GM18861 (cell line): Measurements from ENCODE around the gene POLR3C.
"Not testable (repeated sequence)": the region's sequence is repeated elsewhere in the genome, so short reads cannot be mapped to it uniquely, and the experiment has no call there.

Experiments used
- ATAC-seq: cut with Tn5 transposase; IDR thresholded peaks from one replicate; pipeline ENCODE4 v1.9.1; 2021; ENCODE audit not compliant: unreplicated experiment

Gene POLR3C, protein sequence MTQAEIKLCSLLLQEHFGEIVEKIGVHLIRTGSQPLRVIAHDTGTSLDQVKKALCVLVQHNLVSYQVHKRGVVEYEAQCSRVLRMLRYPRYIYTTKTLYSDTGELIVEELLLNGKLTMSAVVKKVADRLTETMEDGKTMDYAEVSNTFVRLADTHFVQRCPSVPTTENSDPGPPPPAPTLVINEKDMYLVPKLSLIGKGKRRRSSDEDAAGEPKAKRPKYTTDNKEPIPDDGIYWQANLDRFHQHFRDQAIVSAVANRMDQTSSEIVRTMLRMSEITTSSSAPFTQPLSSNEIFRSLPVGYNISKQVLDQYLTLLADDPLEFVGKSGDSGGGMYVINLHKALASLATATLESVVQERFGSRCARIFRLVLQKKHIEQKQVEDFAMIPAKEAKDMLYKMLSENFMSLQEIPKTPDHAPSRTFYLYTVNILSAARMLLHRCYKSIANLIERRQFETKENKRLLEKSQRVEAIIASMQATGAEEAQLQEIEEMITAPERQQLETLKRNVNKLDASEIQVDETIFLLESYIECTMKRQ

DNA sequence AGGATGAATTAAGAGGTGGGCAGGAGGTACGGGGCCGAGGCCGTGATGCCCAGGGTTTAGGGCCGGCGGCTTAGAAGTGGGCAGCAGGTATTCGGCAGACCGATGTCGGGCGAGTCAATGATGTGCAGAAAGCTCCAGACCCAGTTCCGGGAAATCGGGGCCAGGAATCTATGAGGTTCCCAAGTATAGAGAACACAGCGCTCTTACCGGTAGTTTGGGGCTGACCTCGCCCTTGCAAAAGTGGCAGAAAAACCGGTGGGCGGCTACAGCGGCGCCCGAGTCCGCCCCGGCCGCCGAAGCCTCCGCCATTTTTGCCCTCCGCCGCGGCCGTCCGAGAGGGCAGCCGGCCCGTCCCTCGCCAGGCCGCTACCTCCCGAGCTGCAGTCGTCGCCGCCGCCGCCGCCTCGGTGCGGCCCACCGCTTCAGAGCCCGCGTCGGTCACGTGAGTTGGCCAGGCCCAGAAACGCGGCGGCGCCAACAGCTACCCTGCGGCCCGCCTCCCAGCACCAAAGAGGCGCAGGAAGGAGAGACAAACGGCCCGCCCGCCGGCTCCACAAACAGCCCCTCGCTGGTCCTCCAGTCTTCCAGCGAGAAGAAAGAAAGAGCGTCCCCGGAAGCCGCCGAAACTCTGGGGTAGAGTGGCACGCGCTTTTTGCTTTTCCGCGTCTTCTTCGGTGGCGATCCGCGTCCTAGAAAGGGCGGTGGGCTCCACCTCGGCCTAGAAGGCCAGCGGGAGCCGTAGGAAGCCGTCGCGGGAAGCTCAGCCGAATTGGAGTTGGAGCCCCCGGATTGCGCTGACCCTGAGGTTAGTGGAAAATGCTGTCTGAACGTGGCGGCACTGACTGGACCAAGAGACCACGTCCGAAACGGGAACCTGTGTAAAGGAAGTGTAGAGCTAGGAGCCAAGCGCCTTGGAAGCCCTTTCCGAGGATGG lies at the start of gene POLR3C, which contains the start of gene RNF115:
Gene POLR3C, plus strand, starts transcription at position 636 of the 934 bp plus-strand sequence. CDS start 1,577 bp downstream, outside the sequence.
Gene RNF115, minus strand, starts transcription at position 531 of the 934 bp plus-strand sequence. Its CDS starts 222 bp downstream, at position 309.
- ATAC-seq = peak; percentile 78

DNA sequence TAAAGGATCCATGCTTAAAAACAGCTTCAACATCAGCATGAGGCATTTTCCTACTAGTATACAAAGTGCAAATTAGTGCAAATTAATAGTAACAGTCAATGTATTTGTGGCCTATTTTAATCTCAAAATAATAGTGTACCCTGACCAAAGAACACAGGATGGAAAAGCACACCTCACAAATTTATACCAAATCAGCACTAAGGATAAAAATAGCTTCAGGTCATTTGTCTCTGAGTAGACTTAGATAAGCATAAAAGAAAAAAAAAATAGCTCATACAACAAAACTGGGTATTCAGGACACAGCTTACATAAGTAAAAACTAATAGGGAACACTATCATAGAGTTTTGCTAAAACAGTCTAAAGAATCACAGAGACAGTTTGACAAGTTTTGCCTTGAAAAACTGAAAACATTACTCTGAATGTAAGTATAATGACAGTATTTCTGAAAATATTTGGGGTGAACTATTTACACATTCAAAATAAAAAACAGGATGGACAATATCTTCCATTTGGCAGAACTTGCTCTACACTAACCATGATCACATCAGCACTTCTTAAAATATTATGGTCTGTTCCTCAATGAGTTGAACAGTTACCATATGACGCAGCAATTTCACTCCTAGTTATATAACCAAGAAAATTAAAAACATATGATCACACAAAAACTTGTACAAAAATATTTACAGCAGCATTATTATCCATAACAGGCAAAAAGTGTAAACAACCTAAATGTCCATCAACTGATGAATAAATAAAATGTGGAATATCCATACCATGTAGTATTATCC lies 46.4 kb upstream of the POLR3C start:
- no peak for ATAC-seq

DNA sequence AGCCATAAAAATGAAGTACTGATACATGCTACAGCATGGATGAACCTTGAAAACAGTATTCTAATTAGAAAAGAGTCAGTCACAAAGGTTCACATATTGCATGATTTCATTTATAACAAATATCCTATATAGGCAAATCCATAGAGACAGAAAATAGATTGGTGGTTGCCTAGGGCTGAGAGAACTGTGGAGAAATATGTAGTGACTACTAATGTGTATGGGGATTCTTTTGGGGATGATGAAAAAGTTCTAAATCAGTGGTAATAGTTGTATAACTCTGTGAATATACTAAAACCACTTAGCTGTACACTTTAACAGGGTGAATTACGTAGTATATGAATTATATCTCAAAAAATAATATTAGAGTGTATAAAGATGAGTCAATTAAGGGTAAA lies 45.9 kb upstream of the POLR3C start:
- ATAC-seq = no peak

DNA sequence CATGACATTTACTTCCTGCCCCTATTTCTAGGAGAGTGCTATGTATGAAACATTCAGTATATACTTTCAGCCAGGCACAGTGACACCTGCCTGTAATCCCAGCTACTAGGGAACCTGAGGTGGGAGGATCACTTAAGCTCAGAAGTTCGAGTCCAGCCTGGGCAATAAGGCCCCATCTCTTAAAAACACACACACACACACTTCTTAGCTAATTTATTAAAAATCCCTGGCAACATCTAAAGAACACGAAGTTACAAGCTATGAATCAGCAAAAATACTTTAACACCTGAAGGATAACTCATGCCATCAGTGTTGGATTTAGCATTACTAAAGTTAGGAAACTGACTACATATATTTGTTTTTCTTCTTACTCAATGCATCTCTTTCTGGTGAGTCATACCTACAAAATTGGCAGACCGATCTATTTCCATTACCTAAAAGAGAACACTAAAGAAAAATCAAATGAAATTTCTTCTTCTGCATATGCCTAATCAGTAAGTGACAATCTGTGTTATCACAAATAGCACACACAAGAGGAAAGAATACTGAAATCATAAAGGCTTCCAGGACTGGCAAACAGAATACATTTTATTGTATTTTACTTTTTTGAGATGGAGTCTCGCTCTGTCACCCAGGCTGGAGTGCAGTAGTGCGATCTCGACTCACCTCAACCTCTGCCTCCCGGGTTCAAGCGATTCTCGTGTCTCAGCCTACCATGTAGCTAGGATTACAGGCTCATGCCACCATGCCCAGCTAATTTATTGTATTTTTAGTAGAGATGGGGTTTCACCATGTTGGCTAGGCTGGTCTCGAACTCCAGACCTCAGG lies 41.5 kb upstream of the POLR3C start:
- no peak for ATAC-seq

DNA sequence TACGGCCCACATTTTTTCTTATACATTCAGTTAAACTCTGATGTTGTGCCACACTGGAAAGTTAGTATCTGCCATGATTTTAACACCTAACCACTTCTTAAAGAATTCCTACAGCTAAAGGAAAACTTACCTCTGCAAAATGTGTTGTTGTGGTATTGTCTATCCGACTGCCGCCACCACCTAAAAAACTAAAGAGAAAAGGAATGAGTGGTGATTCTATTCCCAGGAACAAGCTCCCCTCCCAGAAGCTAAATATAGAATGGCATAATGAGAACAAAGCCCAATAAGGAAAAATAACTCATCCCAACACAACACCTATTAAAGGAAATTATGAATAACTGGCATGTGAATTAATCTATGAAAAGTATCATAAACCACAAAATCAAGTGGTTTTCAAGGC lies 39.6 kb upstream of the POLR3C start:
- ATAC-seq = no peak

DNA sequence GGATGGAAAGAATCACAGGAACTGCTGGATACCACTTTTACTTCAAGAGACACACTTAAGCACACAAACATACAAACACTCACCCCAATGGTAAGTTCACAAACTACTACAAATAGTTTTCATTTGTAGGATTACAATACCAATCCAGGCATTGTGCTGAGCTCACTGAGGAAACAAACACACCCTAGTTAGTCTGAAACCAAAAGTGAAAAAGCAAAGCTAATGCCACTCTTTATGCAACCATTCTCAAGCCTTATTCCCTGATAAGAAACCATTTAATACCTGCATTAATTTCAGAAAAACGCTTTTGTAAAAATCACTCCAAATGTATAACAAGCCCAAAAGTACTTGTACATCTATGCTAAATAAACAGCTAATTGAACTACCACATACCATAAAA lies 38.5 kb upstream of the POLR3C start:
- no peak for ATAC-seq

DNA sequence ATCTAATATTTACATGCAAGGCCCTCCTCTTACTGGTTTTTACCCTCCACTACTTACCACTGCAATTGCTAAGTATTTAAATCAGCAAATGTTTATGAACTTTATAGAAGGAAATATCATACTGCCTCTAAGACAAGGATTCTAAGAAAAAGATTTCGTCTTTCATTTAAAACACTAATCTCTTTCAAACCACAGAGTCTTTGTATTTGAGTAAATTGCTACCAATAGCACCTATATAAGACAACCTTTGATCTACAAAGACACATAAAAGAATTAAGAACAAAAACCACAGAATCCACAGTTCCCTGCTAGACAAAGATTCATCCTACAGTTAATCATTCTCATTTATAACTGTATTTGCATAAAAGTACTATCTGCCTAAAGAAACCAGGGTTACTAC lies 37.7 kb upstream of the POLR3C start:
- ATAC-seq = no peak

DNA sequence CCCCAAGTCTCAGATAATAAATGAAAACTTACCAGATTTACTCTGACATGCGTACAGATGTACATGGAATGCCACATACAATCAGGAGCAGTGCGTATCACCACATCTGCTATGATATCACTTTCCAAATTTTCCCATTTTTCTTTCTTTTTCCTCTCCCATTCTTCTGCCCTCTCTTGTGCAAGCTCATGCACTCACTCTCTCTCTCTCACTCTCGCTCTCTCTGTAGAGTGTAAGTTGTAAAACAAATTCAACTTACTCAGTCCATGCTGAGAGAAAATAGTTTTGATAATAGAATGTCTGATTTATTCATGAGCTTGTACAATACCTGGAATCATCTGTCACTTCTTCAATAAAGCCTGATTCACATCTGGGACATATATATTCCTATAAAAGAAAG lies 35.4 kb upstream of the POLR3C start:
- ATAC-seq = no peak

DNA sequence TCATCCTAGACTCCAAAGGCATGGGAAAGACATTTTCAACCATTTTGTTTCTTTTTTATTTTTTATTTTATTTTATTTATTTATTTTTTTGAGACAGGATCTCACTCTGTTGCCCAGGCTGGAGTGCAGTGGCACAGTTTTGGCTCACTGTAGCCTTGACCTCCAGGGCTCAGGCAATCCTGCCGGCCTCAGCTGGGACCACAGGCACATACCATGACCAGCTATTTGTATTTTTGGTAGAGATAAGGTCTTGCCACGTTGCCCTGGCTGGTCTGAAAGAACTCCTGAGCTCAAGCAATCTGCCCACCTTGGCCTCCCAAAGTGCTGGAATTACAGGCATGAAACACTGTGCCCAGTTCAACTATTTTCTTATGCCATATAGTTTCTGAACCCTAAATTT lies 32.1 kb upstream of the POLR3C start:
- ATAC-seq = not testable (repeated sequence)

DNA sequence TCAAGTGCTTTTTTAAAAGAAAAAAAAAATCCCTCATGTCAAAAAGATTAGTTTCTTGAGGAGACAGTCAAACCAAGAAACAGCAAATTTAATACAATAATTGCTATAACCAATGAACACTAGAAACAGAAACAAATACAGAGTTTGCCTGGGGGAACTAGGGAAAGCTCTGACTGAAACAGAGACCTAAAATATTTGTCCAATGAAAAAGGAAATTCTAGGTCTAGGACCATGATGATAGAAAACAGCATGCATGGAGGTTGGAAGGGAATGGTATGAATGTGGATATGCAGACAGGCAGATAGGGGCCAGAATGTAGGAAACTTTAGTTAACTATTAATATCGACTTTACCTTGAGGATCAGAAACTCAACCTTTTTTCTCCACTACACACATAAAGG lies 31.5 kb upstream of the POLR3C start:
- no peak for ATAC-seq

DNA sequence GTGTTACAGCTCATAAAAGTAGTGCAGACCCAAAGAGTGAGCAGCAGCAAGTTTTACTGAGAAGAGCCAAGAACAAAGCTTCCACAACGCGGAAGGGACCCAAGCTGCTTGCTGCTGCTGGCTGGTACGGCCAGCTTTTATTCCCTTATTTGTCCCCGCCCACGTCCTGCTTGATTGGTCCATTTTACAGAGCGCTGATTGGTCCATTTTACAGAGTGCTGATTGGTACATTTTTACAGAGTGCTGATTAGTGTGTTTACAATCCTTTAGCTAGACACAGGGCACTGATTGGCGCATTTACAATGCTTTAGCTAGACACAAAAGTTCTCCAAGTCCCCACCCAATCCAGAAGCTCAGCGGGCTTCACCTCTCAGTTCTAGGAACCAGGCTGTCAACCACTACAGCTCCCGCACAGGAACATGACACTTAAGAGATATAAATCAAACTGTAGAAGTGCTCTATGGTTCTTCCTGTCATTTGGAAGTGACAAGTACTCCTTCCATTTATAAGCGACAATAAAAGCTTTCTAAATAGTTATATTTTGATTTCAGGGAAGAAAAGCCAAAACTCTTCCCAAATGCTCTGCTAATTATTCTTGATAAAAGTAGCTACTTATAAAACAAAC lies 28.6 kb upstream of the POLR3C start:
- ATAC-seq = no peak

DNA sequence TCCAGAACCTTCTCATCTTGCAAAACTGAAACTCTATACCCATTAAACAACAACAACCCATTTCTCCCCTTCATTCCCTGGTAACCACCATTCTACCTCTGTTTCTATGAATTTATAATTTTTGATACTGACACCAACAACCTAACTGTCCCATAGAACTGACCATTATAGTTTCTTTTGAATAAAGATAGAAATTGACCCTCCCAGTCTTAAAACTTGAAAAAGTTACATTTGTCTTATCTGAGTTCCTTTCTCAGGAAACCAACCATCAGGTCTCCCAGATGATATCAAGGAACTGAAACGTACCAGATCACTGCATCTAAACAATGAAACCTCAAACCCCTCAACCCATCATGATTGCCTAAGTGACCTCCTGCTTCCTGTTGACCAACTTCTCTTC lies 27.2 kb upstream of the POLR3C start:
- no peak for ATAC-seq

DNA sequence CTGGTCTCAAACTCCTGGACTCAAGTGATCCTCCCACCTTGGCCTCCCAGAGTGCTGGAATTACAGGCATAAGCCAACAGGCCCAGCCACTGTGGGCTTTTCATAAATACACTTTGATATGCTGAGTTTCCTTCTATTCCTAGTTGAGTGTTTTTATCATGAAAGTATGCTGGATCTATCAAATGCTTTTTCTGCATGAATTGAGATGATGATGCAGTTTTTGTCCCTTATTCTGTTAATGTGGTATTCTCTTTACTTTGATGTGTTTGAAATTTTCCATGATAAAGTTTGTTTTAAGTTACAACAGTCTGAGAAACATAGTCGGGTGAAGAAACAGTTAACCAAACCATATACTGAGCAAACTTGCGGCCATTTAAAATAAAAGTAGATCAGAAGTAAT lies 24.2 kb upstream of the POLR3C start:
- ATAC-seq = no peak

DNA sequence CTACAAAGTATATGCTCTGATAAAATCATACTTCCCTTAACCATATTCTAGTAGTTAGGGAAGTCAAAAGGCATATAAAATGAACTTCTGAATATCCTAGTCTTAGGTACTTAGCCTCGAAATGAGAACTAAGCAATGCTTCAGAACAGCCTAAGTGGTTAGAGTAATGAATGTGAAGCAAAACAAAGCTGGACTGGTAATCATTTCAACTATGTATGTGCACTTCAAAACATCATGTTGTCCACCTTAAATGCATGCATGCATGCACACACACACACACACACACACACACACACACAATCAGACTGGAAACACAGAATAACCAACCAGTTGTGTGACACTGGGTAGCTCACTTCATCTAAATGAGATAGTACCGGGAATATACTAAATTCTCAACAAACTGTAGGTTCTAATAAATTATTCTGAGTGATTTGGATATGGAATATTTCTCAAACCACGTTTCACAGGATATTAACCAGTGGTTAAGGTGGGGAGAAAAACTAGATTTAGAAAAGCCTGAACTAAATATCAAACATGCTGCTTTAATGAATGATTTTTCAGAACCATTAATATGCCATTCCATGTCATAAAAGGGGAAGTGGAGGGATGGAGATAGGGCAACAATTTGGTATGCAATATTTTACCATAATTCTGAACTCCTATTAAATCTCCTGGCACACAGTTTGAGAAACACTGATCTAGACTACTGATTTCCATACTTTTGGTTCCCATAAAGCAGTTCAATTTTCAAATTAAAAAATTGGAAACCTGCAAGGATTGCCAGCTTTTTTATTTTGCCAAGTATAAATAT lies 19.6 kb upstream of the POLR3C start:
- ATAC-seq = no peak

DNA sequence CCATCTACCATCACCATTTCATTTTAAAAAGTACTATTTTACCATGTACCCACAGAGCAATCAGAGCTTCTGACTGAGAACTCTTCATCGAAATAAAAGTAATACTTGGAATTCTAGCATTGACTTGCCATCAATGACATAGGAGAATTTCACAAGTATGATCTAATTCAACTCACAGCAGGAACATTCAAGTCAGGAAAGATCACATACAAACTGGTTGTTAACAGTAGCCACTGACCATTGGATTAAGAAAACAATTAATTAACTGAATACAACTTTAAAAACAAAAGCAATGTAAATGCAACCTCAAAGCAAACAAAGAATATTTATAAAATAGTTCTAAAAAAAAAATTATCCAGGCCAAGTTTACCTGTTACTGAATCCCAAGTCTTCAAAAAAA lies 18.9 kb upstream of the POLR3C start:
- no peak for ATAC-seq

DNA sequence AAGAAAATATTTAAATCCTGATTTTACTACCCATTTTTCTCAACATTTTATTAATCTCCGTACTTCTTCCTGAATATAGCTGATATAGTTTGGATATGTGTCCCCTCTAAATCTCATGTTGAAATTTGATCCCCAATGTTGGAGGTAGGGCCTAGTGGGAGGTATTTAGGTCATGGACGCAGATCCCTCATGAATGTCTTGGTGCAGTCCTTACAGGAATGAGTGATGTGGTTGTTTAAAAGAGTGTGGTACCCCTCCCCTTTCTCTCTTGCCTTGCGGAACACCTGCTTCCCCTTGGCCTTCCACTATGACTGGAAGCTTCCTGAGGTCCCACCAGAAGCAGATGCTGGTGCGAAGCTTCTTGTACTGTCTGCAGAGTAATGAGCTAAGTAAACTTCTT lies 17.6 kb upstream of the POLR3C start:
- ATAC-seq = no peak

DNA sequence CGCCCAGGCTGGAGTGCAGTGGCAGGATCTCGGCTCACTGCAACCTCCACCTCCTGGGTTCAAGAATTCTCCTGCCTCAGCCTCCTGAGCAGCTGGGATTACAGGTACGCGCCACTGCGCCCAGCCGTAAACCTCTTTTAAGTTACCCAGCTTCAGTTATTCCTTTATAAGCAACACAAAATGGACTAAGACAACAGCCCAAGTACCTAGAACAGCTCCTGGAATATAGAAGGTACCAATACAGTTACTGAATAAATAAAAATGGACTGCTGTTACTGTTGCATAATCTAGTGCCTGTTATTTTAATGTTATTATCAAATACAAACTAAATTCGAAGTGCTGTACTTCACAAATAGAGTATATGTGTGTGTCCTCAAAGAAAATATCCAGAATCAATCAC lies 17.2 kb upstream of the POLR3C start:
- no peak for ATAC-seq

DNA sequence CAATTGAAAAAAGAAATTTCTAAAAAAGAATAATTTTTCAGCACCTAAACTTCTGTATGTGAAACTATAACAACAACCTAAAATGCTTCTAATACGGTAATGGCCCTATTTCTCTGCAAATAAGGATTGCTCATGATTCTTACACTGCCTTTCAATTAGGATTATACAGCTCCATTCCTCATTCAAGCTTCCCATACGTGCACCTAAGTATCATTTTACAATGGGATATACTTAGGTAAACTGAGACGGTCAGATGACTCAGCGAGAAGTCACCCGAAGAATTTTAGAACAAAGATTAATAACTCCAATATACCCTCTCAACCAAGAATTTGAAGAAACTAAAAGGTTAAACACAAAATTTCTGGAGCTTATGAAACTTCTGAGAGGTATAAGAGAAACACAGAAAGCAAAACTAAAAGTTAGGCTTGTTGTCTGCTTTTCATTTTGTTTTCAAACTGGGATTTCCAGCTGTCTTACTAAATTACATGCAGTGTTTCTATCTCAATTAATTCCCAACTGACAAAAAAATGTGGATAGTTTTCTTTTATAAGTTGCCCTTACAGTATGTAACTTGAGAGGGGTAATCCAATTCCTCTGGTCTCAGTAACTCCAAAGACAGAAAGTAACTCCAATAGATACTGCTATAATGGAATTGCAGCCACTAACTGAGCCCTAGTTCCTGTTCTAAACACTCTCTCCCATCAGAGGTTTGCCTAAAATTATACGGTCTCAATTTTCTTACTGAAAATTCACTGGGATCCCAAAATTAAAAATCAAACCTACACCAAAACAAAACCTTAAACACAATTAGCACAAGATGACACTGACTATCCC lies 10.8 kb upstream of the POLR3C start:
- ATAC-seq = not testable (repeated sequence)
